K562 (cell line): ENCODE measurements around the gene GBX1. TPM values are rescaled to one million over a fixed set of nuclear protein-coding genes. Genes with fewer than 3 reads are reported as not detected.

Experiments used
- ATF2 ChIP-seq: sonication (generic); formaldehyde crosslinking; IDR thresholded peaks from 2 replicates; pipeline ENCODE4 v1.8.1; 2022; ENCODE audit warnings: missing genetic modification reagents
- CHAMP1 ChIP-seq: fragments of 450-650 bp; IDR thresholded peaks from 2 replicates; pipeline ENCODE4 v1.6.1; 2016; ENCODE audit warnings: mild to moderate bottlenecking
- CREB1 ChIP-seq, 2 experiments: sonication (generic) in 1 of 2; formaldehyde crosslinking in 1 of 2; IDR thresholded peaks; 2 replicates each; pipeline versions ENCODE4 v1.6.1 to v1.8.0; 2012 to 2022; ENCODE audit warnings: inconsistent platforms in 1 of 2, mild to moderate bottlenecking in 1 of 2, missing genetic modification reagents in 1 of 2, moderate library complexity in 1 of 2
- CREB3L1 ChIP-seq: fragments of 450-650 bp; IDR thresholded peaks from 2 replicates; pipeline ENCODE4 v1.6.1; 2014; ENCODE audit warnings: low read depth, mild to moderate bottlenecking, moderate library complexity, borderline replicate concordance
- EP400 ChIP-seq: fragments of 450-650 bp; IDR thresholded peaks from 2 replicates; pipeline ENCODE4 v1.6.1; 2017; ENCODE audit warnings: antibody characterized with exemption, mild to moderate bottlenecking, moderate library complexity
- ETS1 ChIP-seq: conservative IDR thresholded peaks from 2 replicates; pipeline ENCODE4 v1.6.1; 2011; ENCODE audit warnings: low read depth, mild to moderate bottlenecking, low read length; ENCODE audit not compliant: control insufficient read depth
- ILF3 ChIP-seq: fragments of 450-650 bp; IDR thresholded peaks from 2 replicates; pipeline ENCODE4 v1.6.1; 2018; ENCODE audit warnings: antibody characterized with exemption, mild to moderate bottlenecking, moderate library complexity, borderline replicate concordance
- NFIX ChIP-seq: fragments of 250-450 bp; sonication (Bioruptor Pico); IDR thresholded peaks from 2 replicates; pipeline ENCODE4 v1.4.0; 2020; ENCODE audit warnings: low read depth, mild to moderate bottlenecking, moderate library complexity
- NR3C1 ChIP-seq: sonication (generic); formaldehyde crosslinking; IDR thresholded peaks from 2 replicates; pipeline ENCODE4 v1.8.1; 2022; ENCODE audit warnings: missing genetic modification reagents
- PHF20 ChIP-seq: fragments of 450-650 bp; IDR thresholded peaks from 2 replicates; pipeline ENCODE4 v1.6.1; 2018; ENCODE audit not compliant: partially characterized antibody
- RUNX1 ChIP-seq: sonication (generic); IDR thresholded peaks from 2 replicates; pipeline ENCODE4 v1.6.1; 2016; ENCODE audit warnings: antibody characterized with exemption, low read depth
- SMAD1 ChIP-seq: fragments of 150-350 bp; IDR thresholded peaks from 2 replicates; pipeline ENCODE4 v1.6.1; 2014; ENCODE audit warnings: low read length, low read depth; ENCODE audit not compliant: partially characterized antibody
- STAT5B ChIP-seq: fragments of 250-450 bp; sonication (Bioruptor Pico); IDR thresholded peaks from 2 replicates; pipeline ENCODE4 v1.8.0; 2021; ENCODE audit warnings: mild to moderate bottlenecking, inconsistent platforms
- XRCC3 ChIP-seq: fragments of 450-650 bp; IDR thresholded peaks from 2 replicates; pipeline ENCODE4 v1.6.1; 2017; ENCODE audit warnings: mild to moderate bottlenecking, moderate library complexity
- ZNF12 ChIP-seq: sonication (generic); formaldehyde crosslinking; IDR thresholded peaks from 2 replicates; pipeline ENCODE4 v1.4.0; 2020; ENCODE audit warnings: mild to moderate bottlenecking, missing genetic modification reagents
- ZNF175 ChIP-seq: fragments of 200-800 bp; sonication (Bioruptor generic); IDR thresholded peaks from 2 replicates; pipeline ENCODE4 v1.6.1; 2016; ENCODE audit warnings: low read depth, mild to moderate bottlenecking, missing genetic modification characterization, missing compliant biosample characterization
- ZNF217 ChIP-seq: sonication (generic); formaldehyde crosslinking; IDR thresholded peaks from 2 replicates; pipeline ENCODE4 v1.8.0; 2022; ENCODE audit warnings: mild to moderate bottlenecking, missing genetic modification reagents
- ZNF699 ChIP-seq: fragments of 250-450 bp; sonication (Bioruptor Pico); IDR thresholded peaks from 2 replicates; pipeline ENCODE4 v1.8.0; 2021; ENCODE audit warnings: mild to moderate bottlenecking, moderate library complexity; ENCODE audit not compliant: insufficient replicate concordance
- ZNF77 ChIP-seq: fragments of 250-450 bp; sonication (Bioruptor Pico); IDR thresholded peaks from 2 replicates; pipeline ENCODE4 v1.5.0; 2020
- ZNF79 ChIP-seq: fragments of 250-450 bp; sonication (Bioruptor Pico); IDR thresholded peaks from 2 replicates; pipeline ENCODE4 v1.4.0; 2020; ENCODE audit warnings: low read depth, mild to moderate bottlenecking, moderate library complexity
- polyA plus RNA-seq, 8 experiments: library from polyadenylated mRNA; depleted of rRNA in 4 of 8; stranded (reverse) in 5 of 8; unstranded in 3 of 8; fragments of >200 nt; fragmentation: Nextera tagmentation in 2 of 8; fragmentation: Illumina TruSeq in 1 of 8; extraction: Ambion mirVana in 2 of 8; extraction: Trizol in 1 of 8; gene quantifications; 2 replicates each; pipeline versions ENCODE4 v1.2.1 to v1.2.3, GENCODE V29; 2011 to 2014; ENCODE audit warnings: inconsistent platforms in 1 of 8, missing spikeins in 1 of 8
- total RNA-seq, 7 experiments: library from RNA; depleted of rRNA in 6 of 7; stranded (reverse); fragments of >200 nt in 6 of 7; fragmentation: Illumina TruSeq in 2 of 7; extraction: Trizol in 2 of 7; gene quantifications; 2 replicates each; pipeline versions ENCODE4 v1.2.1 to v1.2.3, GENCODE V29; 2011 to 2021; ENCODE audit warnings: low replicate concordance in 1 of 7
- TF ChIP-seq, protein P1 (sequence below): sonication (generic); formaldehyde crosslinking; IDR thresholded peaks from 2 replicates; pipeline ENCODE4 v1.8.0; 2022; ENCODE audit warnings: mild to moderate bottlenecking, missing genetic modification reagents

The GBX1 gene
- total and polyA plus RNA-seq, 9 of the 15 experiments (the other 6 are each of a cell fraction or from before 2014, with no cell fraction given) = not detected

DNA sequence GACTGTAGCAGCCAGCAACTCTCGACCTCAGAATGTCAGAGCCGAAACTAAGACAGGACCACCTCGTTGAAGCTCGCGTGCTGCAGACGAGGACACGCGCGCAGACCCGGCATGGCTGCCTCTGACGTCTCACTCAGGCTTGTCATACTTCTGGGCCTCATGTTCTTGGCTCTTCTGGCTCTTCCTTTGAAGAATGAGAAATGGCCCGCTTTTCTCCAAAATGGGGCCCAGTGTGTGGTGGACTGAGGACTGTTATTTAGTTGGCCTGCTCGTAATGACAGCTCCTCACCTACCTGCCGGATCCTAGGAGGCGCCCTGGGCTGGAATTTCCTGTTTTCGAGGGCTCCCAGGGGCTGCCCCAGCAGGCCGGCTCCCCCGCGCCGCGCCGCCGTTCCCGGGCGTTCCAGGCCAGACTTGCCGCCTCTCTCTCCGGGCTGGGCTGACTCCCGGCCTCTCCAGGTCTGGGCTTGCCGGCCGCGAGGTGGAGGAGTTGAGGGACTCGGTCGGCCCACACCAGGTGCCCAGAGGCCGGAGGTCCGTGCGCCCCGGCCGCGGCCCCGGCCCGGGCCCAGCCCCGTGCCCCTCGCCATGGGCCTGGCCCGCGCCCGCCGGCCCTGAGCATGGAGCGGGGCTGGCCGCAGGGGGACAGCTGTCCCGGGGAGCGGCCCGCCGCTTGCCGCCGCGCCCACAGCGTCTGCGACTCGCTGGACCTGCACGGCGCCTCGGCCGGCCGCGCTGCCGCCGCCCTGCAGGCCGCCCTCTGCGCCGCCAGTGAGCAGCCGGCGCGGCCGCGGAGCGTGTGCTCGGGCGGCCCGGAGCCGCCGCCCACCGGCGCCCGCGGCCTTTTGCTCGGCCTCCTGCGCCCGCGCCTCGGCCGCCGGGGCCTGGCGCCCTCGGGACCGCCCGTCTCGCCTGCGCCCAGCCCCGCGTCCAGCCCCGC lies 53.1 kb downstream of the GBX1 start (continued):
- TF ChIP-seq ETS1 = no peak
- TF ChIP-seq ZNF79 (CRISPR knock-in tag) = no peak
- TF ChIP-seq ZNF217 (CRISPR knock-in tag) = no peak
- TF ChIP-seq PHF20 = no peak
- no peak for TF ChIP-seq CHAMP1
- TF ChIP-seq, protein P1, sequence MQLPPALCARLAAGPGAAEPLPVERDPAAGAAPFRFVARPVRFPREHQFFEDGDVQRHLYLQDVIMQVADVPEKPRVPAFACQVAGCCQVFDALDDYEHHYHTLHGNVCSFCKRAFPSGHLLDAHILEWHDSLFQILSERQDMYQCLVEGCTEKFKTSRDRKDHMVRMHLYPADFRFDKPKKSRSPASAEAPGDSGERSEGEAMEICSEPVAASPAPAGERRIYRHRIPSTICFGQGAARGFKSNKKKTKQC (CRISPR knock-in tag) = 0 out of 2 replicates have a peak, but pooled peaks have one; percentile 51
- no peak for TF ChIP-seq ATF2 (CRISPR knock-in tag)
- TF ChIP-seq ZNF699 (CRISPR knock-in tag) = no peak
- TF ChIP-seq ZNF175 (CRISPR knock-in tag) = no peak
- no peak for TF ChIP-seq XRCC3
- TF ChIP-seq RUNX1 = no peak
- no peak for TF ChIP-seq SMAD1
- TF ChIP-seq NFIX = no peak
- TF ChIP-seq CREB3L1 = no peak
- TF ChIP-seq STAT5B = no peak
- no peak for TF ChIP-seq NR3C1 (CRISPR knock-in tag)
- no peak for TF ChIP-seq ZNF77 (CRISPR knock-in tag)
- no peak for TF ChIP-seq ILF3
- TF ChIP-seq EP400 = no peak
- TF ChIP-seq ZNF12 = no peak
- no peak for TF ChIP-seq CREB1 (IDR thresholded peaks at IDR 0.05)
- peak; percentile 34; the same call in 1 of the 2 replicates for TF ChIP-seq CREB1 (CRISPR knock-in tag; IDR thresholded peaks at IDR 0.05)
